ENCODE measurements around the gene SNAP91.

GRCh38 chr6:83613378-83613777 lies 95.5 kb downstream of the SNAP91 start:
- no peak for TF ChIP-seq EZH2 (IDR thresholded peaks at IDR 0.05)
- TF ChIP-seq POLR2AphosphoS5 (IDR thresholded peaks at IDR 0.05; ENCODE audit: borderline replicate concordance, low read depth, low read length), result no peak
